GM23338 (cell line): Measurements from ENCODE around the gene SMAD3. TPM values are rescaled to one million over a fixed set of nuclear protein-coding genes. Genes with fewer than 3 reads are reported as not detected.

ENCODE experiments used
- ATAC-seq: fragments of 200-7000 bp; cut with Tn5 transposase; 3 replicates; pipeline ENCODE4 v1.9.1; 2020
- DNase-seq: peaks from one replicate; pipeline ENCODE4 v3.0.0-alpha.2; 2015; ENCODE audit warnings: low spot score
- H2AFZ ChIP-seq: fragments of 200-600 bp; sonication (generic); 2 replicates; pipeline ENCODE4 v1.8.0; 2016; ENCODE audit warnings: antibody characterized with exemption, mild to moderate bottlenecking, moderate library complexity
- H3F3A ChIP-seq: fragments of 200-600 bp; sonication (generic); replicated peaks from 2 replicates; pipeline ENCODE4 v1.8.0; 2017; ENCODE audit warnings: antibody characterized with exemption, mixed run types, low read depth
- H3K27ac ChIP-seq: fragments of 200-600 bp; sonication (generic); 2 replicates; pipeline ENCODE4 v1.6.1; 2016; ENCODE audit warnings: low read depth
- H3K27me3 ChIP-seq: fragments of 200-600 bp; sonication (generic); 2 replicates; pipeline ENCODE4 v1.8.0; 2016; ENCODE audit warnings: mild to moderate bottlenecking, mixed run types, moderate library complexity; ENCODE audit not compliant: insufficient read depth
- H3K36me3 ChIP-seq: fragments of 200-600 bp; sonication (generic); 2 replicates; pipeline ENCODE4 v1.8.0; 2016; ENCODE audit warnings: mild to moderate bottlenecking; ENCODE audit not compliant: insufficient read depth
- H3K4me1 ChIP-seq: fragments of 200-600 bp; sonication (generic); 2 replicates; pipeline ENCODE4 v1.8.0; 2016; ENCODE audit warnings: mild to moderate bottlenecking, moderate library complexity; ENCODE audit not compliant: insufficient read depth
- H3K4me2 ChIP-seq: fragments of 200-600 bp; sonication (generic); 2 replicates; pipeline ENCODE4 v1.7.1; 2017; ENCODE audit warnings: mixed run types
- H3K4me3 ChIP-seq: fragments of 200-600 bp; sonication (generic); 2 replicates; pipeline ENCODE4 v1.6.1; 2016; ENCODE audit warnings: mixed run types
- H3K79me2 ChIP-seq: fragments of 200-600 bp; sonication (generic); replicated peaks from 2 replicates; pipeline ENCODE4 v1.8.0; 2017; ENCODE audit warnings: mild to moderate bottlenecking; ENCODE audit not compliant: insufficient read depth
- H3K9me2 ChIP-seq: fragments of 200-600 bp; sonication (generic); 2 replicates; pipeline ENCODE4 v1.8.0; 2017; ENCODE audit not compliant: insufficient read depth
- H4K20me1 ChIP-seq: fragments of 200-600 bp; sonication (generic); replicated peaks from 2 replicates; pipeline ENCODE4 v1.8.0; 2017; ENCODE audit warnings: mild to moderate bottlenecking; ENCODE audit not compliant: insufficient read depth
- H3K27ac Mint-ChIP-seq: 2 replicates; pipeline ENCODE4 v1.8.0; 2020; ENCODE audit warnings: inconsistent platforms, mild to moderate bottlenecking, moderate library complexity, mixed read lengths
- H3K27me3 Mint-ChIP-seq: 3 replicates; pipeline ENCODE4 v1.8.0; 2022; ENCODE audit warnings: low read depth, mild to moderate bottlenecking, moderate library complexity, mixed read lengths, inconsistent platforms; ENCODE audit not compliant: insufficient read depth, poor library complexity
- H3K36me3 Mint-ChIP-seq: 3 replicates; pipeline ENCODE4 v1.8.0; 2021; ENCODE audit warnings: low read depth, mild to moderate bottlenecking, inconsistent platforms, moderate library complexity, mixed read lengths
- H3K4me1 Mint-ChIP-seq: 3 replicates; pipeline ENCODE4 v1.8.0; 2020; ENCODE audit warnings: mild to moderate bottlenecking, inconsistent platforms, mixed read lengths
- H3K4me3 Mint-ChIP-seq: 3 replicates; pipeline ENCODE4 v1.8.0; 2021; ENCODE audit warnings: moderate library complexity, mild to moderate bottlenecking, inconsistent platforms, mixed read lengths
- H3K9me3 Mint-ChIP-seq: 3 replicates; pipeline ENCODE4 v1.8.0; 2020; ENCODE audit warnings: moderate library complexity, mild to moderate bottlenecking, inconsistent platforms, mixed read lengths
- CREB1 ChIP-seq: fragments of 250-450 bp; sonication (Bioruptor Pico); IDR thresholded peaks from 2 replicates; pipeline ENCODE4 v1.5.0; 2020; ENCODE audit warnings: low read depth, mild to moderate bottlenecking, moderate library complexity
- EZH2phosphoT487 ChIP-seq: fragments of 200-600 bp; sonication (generic); IDR thresholded peaks from one replicate; pipeline ENCODE4 v1.8.1; 2018; ENCODE audit warnings: antibody characterized with exemption; ENCODE audit not compliant: unreplicated experiment
- JUNB ChIP-seq: IDR thresholded peaks from one replicate; pipeline ENCODE4 v1.6.1; 2016; ENCODE audit warnings: antibody characterized with exemption; ENCODE audit not compliant: unreplicated experiment
- POLR2AphosphoS5 ChIP-seq: IDR thresholded peaks from 2 replicates; pipeline ENCODE4 v1.6.1; 2016; ENCODE audit warnings: antibody characterized with exemption, low read depth
- STAT1 ChIP-seq: IDR thresholded peaks from one replicate; pipeline ENCODE4 v1.6.1; 2016; ENCODE audit warnings: antibody characterized with exemption; ENCODE audit not compliant: unreplicated experiment
- polyA plus RNA-seq: library from polyadenylated mRNA; unstranded; fragments of >200 nt; fragmentation: Nextera tagmentation; extraction: Ambion mirVana; gene quantifications from 2 replicates; pipeline ENCODE4 v1.2.1, GENCODE V29; 2016
- total RNA-seq: library from RNA; depleted of rRNA; stranded (reverse); fragments of >200 nt; shearing (Covaris generic); gene quantifications from 2 replicates; pipeline ENCODE4 v1.2.3, GENCODE V29; 2014
- TF ChIP-seq, protein P1 (sequence below): IDR thresholded peaks from 2 replicates; pipeline ENCODE4 v1.6.1; 2016; ENCODE audit warnings: antibody characterized with exemption
- TF ChIP-seq, protein P2 (sequence below): IDR thresholded peaks from one replicate; pipeline ENCODE4 v1.6.1; 2018; ENCODE audit warnings: antibody characterized with exemption; ENCODE audit not compliant: unreplicated experiment
- TF ChIP-seq, protein P3 (sequence below), 2 experiments: fragments of 200-600 bp in 1 of 2; sonication (generic) in 1 of 2; conservative IDR thresholded peaks; 2 replicates each; pipeline versions ENCODE4 v1.5.1 to v1.6.1; 2016 to 2017; ENCODE audit warnings: antibody characterized with exemption in 2 of 2, low read depth in 2 of 2, mild to moderate bottlenecking in 2 of 2, moderate library complexity in 1 of 2

Gene SMAD3
- total and polyA plus RNA-seq, 2 experiments from 2014 or later, result 4.9 to 11.6 TPM

DNA sequence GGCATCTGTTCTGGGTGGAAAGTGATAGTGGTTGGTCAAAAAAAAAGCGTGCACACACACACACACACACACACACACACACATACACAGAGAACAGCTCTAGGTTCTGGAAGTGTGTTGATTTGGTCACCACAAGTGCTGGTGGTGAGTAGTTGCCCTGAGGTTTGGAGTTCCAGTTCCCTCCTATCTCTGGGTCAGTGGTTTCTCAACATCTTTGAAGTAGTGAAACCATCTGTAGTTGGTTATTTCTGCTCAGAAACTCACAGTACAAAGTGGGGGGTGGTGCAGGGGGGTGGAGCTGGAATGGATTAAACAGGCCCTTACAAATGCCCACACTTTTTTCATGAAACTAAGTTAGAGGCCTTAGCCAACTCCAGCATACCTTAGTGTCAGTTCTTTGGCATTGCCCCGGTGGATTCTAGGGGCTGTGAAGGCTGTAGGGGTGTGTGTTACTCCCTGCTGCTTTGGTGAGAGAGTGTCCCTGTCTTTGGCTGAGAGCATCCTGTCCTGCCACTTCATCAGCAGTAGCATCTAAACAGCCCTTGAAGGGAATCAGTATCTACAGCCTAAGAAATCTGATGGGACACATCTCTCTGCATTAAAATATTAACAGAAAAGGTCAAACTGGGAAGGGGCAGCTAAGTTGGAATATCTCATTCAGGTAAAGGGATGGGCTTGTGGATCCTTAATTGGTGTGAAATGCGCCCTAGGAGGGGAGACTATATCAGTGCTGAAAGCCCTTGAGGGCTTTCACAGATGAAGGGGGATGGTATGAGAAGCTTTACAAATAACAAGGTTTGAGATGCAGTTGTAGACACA lies 20.6 kb downstream of the SMAD3 start:
- H3K79me2 ChIP-seq, result peaks cover 42% of the 10 kb centered on the region
- no peaks in the 10 kb centered on the region; the same call in 1 of the 2 replicates for H4K20me1 ChIP-seq
- ATAC-seq (no peak), DNase-seq (no peak)
- no peak overlapping the region; the same call in 1 of the 2 replicates for H3K27ac Mint-ChIP-seq
- H3K27ac ChIP-seq, result no peak overlapping the region
- no peak overlapping the region for H3K4me3 Mint-ChIP-seq
- peaks cover 23% of the 10 kb centered on the region for H3K4me1 ChIP-seq
- no peaks in the 10 kb centered on the region; the same call in 1 of the 2 replicates for H3K9me2 ChIP-seq
- H3K9me3 Mint-ChIP-seq, result no peaks in the 10 kb centered on the region
- H3K27me3 Mint-ChIP-seq, result peaks cover 12% of the 10 kb centered on the region
- H3K36me3 ChIP-seq, result no peaks in the 10 kb centered on the region
- H2AFZ ChIP-seq, result no peak overlapping the region
- no peaks in the 10 kb centered on the region for H3K27me3 ChIP-seq
- peaks cover 51% of the 10 kb centered on the region for H3K4me1 Mint-ChIP-seq
- no peaks in the 10 kb centered on the region; the same call in 2 of the 3 replicates for H3K36me3 Mint-ChIP-seq
- no peak overlapping the region for H3K4me3 ChIP-seq
- TF ChIP-seq STAT1 (no peak), EZH2phosphoT487 (no peak), CREB1 (no peak), POLR2AphosphoS5 (no peak)
- no peaks in the 10 kb centered on the region for H3F3A ChIP-seq
- H3K4me2 ChIP-seq, result no peak overlapping the region

DNA sequence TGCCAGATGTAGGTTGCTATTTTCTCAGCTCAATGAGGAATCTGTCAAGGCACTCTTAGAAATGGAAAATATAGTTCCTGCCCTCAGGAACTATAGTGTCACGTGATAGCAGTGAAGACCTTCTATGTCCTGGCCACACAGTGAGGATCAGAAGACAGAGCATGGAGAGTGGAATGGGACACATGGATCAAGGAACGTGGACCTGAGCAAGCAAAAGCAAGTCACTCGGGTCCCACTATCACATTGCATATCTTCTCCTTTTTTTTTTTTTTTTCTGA lies 21.2 kb downstream of the SMAD3 start:
- H3K4me3 ChIP-seq, result no peak overlapping the region
- H3K9me2 ChIP-seq, result no peaks in the 10 kb centered on the region; the same call in 1 of the 2 replicates
- H3K4me2 ChIP-seq, result no peak overlapping the region
- H3K4me1 Mint-ChIP-seq, result peaks cover 56% of the 10 kb centered on the region
- peaks cover 29% of the 10 kb centered on the region for H3K4me1 ChIP-seq
- peaks cover 12% of the 10 kb centered on the region for H3K27me3 Mint-ChIP-seq
- H3K9me3 Mint-ChIP-seq, result no peaks in the 10 kb centered on the region
- H3F3A ChIP-seq, result no peaks in the 10 kb centered on the region
- H4K20me1 ChIP-seq, result no peaks in the 10 kb centered on the region; the same call in 1 of the 2 replicates
- H3K36me3 ChIP-seq, result no peaks in the 10 kb centered on the region
- peaks cover 43% of the 10 kb centered on the region for H3K79me2 ChIP-seq
- H3K27ac ChIP-seq, result no peak overlapping the region
- DNase-seq, result no peak
- no peak for ATAC-seq
- H3K4me3 Mint-ChIP-seq, result no peak overlapping the region
- H3K27ac Mint-ChIP-seq, result no peak overlapping the region
- H2AFZ ChIP-seq, result no peak overlapping the region
- H3K36me3 Mint-ChIP-seq, result no peaks in the 10 kb centered on the region; the same call in 2 of the 3 replicates
- no peaks in the 10 kb centered on the region for H3K27me3 ChIP-seq
- TF ChIP-seq, protein P1, sequence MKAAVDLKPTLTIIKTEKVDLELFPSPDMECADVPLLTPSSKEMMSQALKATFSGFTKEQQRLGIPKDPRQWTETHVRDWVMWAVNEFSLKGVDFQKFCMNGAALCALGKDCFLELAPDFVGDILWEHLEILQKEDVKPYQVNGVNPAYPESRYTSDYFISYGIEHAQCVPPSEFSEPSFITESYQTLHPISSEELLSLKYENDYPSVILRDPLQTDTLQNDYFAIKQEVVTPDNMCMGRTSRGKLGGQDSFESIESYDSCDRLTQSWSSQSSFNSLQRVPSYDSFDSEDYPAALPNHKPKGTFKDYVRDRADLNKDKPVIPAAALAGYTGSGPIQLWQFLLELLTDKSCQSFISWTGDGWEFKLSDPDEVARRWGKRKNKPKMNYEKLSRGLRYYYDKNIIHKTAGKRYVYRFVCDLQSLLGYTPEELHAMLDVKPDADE, result no peak
- no peak for TF ChIP-seq POLR2AphosphoS5
- no peak for TF ChIP-seq STAT1
- TF ChIP-seq, protein P2, sequence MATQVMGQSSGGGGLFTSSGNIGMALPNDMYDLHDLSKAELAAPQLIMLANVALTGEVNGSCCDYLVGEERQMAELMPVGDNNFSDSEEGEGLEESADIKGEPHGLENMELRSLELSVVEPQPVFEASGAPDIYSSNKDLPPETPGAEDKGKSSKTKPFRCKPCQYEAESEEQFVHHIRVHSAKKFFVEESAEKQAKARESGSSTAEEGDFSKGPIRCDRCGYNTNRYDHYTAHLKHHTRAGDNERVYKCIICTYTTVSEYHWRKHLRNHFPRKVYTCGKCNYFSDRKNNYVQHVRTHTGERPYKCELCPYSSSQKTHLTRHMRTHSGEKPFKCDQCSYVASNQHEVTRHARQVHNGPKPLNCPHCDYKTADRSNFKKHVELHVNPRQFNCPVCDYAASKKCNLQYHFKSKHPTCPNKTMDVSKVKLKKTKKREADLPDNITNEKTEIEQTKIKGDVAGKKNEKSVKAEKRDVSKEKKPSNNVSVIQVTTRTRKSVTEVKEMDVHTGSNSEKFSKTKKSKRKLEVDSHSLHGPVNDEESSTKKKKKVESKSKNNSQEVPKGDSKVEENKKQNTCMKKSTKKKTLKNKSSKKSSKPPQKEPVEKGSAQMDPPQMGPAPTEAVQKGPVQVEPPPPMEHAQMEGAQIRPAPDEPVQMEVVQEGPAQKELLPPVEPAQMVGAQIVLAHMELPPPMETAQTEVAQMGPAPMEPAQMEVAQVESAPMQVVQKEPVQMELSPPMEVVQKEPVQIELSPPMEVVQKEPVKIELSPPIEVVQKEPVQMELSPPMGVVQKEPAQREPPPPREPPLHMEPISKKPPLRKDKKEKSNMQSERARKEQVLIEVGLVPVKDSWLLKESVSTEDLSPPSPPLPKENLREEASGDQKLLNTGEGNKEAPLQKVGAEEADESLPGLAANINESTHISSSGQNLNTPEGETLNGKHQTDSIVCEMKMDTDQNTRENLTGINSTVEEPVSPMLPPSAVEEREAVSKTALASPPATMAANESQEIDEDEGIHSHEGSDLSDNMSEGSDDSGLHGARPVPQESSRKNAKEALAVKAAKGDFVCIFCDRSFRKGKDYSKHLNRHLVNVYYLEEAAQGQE, result no peak
- no peak for TF ChIP-seq JUNB
- TF ChIP-seq, protein P3, sequence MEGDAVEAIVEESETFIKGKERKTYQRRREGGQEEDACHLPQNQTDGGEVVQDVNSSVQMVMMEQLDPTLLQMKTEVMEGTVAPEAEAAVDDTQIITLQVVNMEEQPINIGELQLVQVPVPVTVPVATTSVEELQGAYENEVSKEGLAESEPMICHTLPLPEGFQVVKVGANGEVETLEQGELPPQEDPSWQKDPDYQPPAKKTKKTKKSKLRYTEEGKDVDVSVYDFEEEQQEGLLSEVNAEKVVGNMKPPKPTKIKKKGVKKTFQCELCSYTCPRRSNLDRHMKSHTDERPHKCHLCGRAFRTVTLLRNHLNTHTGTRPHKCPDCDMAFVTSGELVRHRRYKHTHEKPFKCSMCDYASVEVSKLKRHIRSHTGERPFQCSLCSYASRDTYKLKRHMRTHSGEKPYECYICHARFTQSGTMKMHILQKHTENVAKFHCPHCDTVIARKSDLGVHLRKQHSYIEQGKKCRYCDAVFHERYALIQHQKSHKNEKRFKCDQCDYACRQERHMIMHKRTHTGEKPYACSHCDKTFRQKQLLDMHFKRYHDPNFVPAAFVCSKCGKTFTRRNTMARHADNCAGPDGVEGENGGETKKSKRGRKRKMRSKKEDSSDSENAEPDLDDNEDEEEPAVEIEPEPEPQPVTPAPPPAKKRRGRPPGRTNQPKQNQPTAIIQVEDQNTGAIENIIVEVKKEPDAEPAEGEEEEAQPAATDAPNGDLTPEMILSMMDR (conservative IDR thresholded peaks at IDR 0.05; ENCODE audit: low read depth in 2 of 2), result no peak
